ENCODE data around the gene CREBRF.

Gene CREBRF

GRCh38 chr5:173138707-173139106 lies 82.6 kb downstream of the CREBRF start:
- no peak overlapping the region for H3K4me3 ChIP-seq (replicated peaks in 1 of 2; ENCODE audit: low read depth in 2 of 2, low read length in 2 of 2)
- no peak for DNase-seq (ENCODE audit: low read depth in 2 of 2)
- no peak for TF ChIP-seq CTCF (IDR thresholded peaks at IDR 0.05; ENCODE audit: low read depth, low read length)

- TF ChIP-seq CTCF (IDR thresholded peaks at IDR 0.05; ENCODE audit: low read depth, low read length), result no peak
- H3K4me3 ChIP-seq (replicated peaks in 1 of 2; ENCODE audit: low read depth in 2 of 2, low read length in 2 of 2), result no peak overlapping the region
- DNase-seq (ENCODE audit: low read depth in 2 of 2), result no peak
Observed at GRCh38 chr5:173139631-173140030, 83.5 kb downstream of the CREBRF start.

- no peak for TF ChIP-seq CTCF (IDR thresholded peaks at IDR 0.05; ENCODE audit: low read depth, low read length)
- H3K4me3 ChIP-seq (replicated peaks in 1 of 2; ENCODE audit: low read depth in 2 of 2, low read length in 2 of 2), result no peak overlapping the region
- no peak for DNase-seq (ENCODE audit: low read depth in 2 of 2)
Observed at GRCh38 chr5:173140769-173141168, 84.6 kb downstream of the CREBRF start.

GRCh38 chr5:173143567-173143966 lies 87.4 kb downstream of the CREBRF start:
- H3K4me3 ChIP-seq (replicated peaks in 1 of 2; ENCODE audit: low read depth in 2 of 2, low read length in 2 of 2), result no peak overlapping the region
- TF ChIP-seq CTCF (IDR thresholded peaks at IDR 0.05; ENCODE audit: low read depth, low read length), result no peak
- DNase-seq (ENCODE audit: low read depth in 2 of 2), result no peak

GRCh38 chr5:173144200-173145176 lies 88.3 kb downstream of the CREBRF start, which contains the start of gene BNIP1:
BNIP1 (plus strand) TSS chr5:173144531; CDS start chr5:173144546, 15 bp downstream.
- peak within 1 kb of the TSS; percentile 96 to 99 for H3K4me3 ChIP-seq (replicated peaks in 1 of 2; ENCODE audit: low read depth in 2 of 2, low read length in 2 of 2)
- peak; percentile 99 for TF ChIP-seq CTCF (IDR thresholded peaks at IDR 0.05; ENCODE audit: low read depth, low read length)

GRCh38 chr5:173148354-173148753 lies 92.2 kb downstream of the CREBRF start:
- TF ChIP-seq CTCF (IDR thresholded peaks at IDR 0.05; ENCODE audit: low read depth, low read length), result no peak
- H3K4me3 ChIP-seq (replicated peaks in 1 of 2; ENCODE audit: low read depth in 2 of 2, low read length in 2 of 2), result no peak overlapping the region
- DNase-seq (ENCODE audit: low read depth in 2 of 2), result no peak

More at GRCh38 chr5:173144200-173145176, 88.3 kb downstream of the CREBRF start, which contains the start of gene BNIP1:
- DNase-seq (ENCODE audit: low read depth in 2 of 2), result peak; percentile 95 to 96

All from cardiac fibroblast (primary cell).